ENCODE measurements around the gene CHIT1.

The CHIT1 gene

GRCh38 chr1:203186446-203187303 is 42.8 kb downstream of the CHIT1 start, which contains the start of gene CHI3L1:
CHI3L1 (minus strand) TSS chr1:203186704; CDS start chr1:203186623, 81 bp downstream.
- DNase-seq = no peak

GRCh38 chr1:203186091-203186445 is 43.4 kb downstream of the CHIT1 start:
- no peak for DNase-seq

- no peak for DNase-seq
Observed at GRCh38 chr1:203185585-203185984, 43.9 kb downstream of the CHIT1 start.

GRCh38 chr1:203185061-203185461 is 44.4 kb downstream of the CHIT1 start:
- DNase-seq = no peak

GRCh38 chr1:203184467-203184866 is 45.0 kb downstream of the CHIT1 start:
- no peak for DNase-seq

- no peak for DNase-seq
Observed at GRCh38 chr1:203183828-203184227, 45.6 kb downstream of the CHIT1 start.

GRCh38 chr1:203182387-203182953 is 47.0 kb downstream of the CHIT1 start:
- DNase-seq = no peak

- no peak for DNase-seq
Observed at GRCh38 chr1:203181586-203182386, 47.7 kb downstream of the CHIT1 start.

GRCh38 chr1:203180611-203181330 is 48.7 kb downstream of the CHIT1 start:
- DNase-seq = no peak

- no peak for DNase-seq
Observed at GRCh38 chr1:203179667-203180005, 49.8 kb downstream of the CHIT1 start.

- DNase-seq = no peak
Observed at GRCh38 chr1:203178821-203179666, 50.4 kb downstream of the CHIT1 start.

GRCh38 chr1:203178083-203178482 is 51.4 kb downstream of the CHIT1 start:
- no peak for DNase-seq

- no peak for DNase-seq
Observed at GRCh38 chr1:203177470-203178039, 51.9 kb downstream of the CHIT1 start.

GRCh38 chr1:203177036-203177405 is 52.5 kb downstream of the CHIT1 start:
- no peak for DNase-seq

GRCh38 chr1:203176273-203177035 is 53.0 kb downstream of the CHIT1 start:
- no peak for DNase-seq

GRCh38 chr1:203175827-203176241 is 53.6 kb downstream of the CHIT1 start:
- no peak for DNase-seq

GRCh38 chr1:203175237-203175826 is 54.1 kb downstream of the CHIT1 start, which contains the start of gene MYBPH:
MYBPH (minus strand) TSS chr1:203175826; CDS start chr1:203175755, 71 bp downstream.
- no peak for DNase-seq

- DNase-seq = no peak
Observed at GRCh38 chr1:203174324-203174985, 55.0 kb downstream of the CHIT1 start.

GRCh38 chr1:203173566-203173965 is 55.9 kb downstream of the CHIT1 start:
- DNase-seq = no peak

- no peak for DNase-seq
Observed at GRCh38 chr1:203173011-203173555, 56.4 kb downstream of the CHIT1 start.

Measured in activated CD4-positive, alpha-beta T cell treated with anti-CD3 and anti-CD28 coated beads for 48 hours (primary cell).